ENCODE measurements around the gene TGM6. TPM values are rescaled to one million over a fixed set of nuclear protein-coding genes. Genes with fewer than 3 reads are reported as not detected.

Gene TGM6
- total and polyA plus RNA-seq, 12 donors, result not detected

GRCh38 chr20:2395136-2395535, 14.4 kb downstream of the TGM6 start:
- TF ChIP-seq, protein P1, sequence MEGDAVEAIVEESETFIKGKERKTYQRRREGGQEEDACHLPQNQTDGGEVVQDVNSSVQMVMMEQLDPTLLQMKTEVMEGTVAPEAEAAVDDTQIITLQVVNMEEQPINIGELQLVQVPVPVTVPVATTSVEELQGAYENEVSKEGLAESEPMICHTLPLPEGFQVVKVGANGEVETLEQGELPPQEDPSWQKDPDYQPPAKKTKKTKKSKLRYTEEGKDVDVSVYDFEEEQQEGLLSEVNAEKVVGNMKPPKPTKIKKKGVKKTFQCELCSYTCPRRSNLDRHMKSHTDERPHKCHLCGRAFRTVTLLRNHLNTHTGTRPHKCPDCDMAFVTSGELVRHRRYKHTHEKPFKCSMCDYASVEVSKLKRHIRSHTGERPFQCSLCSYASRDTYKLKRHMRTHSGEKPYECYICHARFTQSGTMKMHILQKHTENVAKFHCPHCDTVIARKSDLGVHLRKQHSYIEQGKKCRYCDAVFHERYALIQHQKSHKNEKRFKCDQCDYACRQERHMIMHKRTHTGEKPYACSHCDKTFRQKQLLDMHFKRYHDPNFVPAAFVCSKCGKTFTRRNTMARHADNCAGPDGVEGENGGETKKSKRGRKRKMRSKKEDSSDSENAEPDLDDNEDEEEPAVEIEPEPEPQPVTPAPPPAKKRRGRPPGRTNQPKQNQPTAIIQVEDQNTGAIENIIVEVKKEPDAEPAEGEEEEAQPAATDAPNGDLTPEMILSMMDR (IDR thresholded peaks at IDR 0.05), result no peak
- Histone ChIP-seq H3K4me3 (no peak overlapping the region), H3K27ac (no peak overlapping the region), H3K27me3 (peaks cover 0 to 16% (median 0%) of the 10 kb centered on the region in 7 donors), H3K36me3 (no peaks in the 10 kb centered on the region), H3K9me3 (peaks cover 0 to 4% (median 0%) of the 10 kb centered on the region in 11 donors), H3K4me1 (no peaks in the 10 kb centered on the region)
- no peak for DNase-seq
- 69 to 72% methylated on average over 9 of the region's 9 CpGs for WGBS, 2 donors
- ATAC-seq, result no peak
- intact Hi-C loops (cut with DNase I), result no loop called here

GRCh38 chr20:2396241-2396814, 15.6 kb downstream of the TGM6 start:
- intact Hi-C loops (cut with DNase I), result no loop called here
- Histone ChIP-seq H3K27me3 (peaks cover 0 to 23% (median 0%) of the 10 kb centered on the region in 7 donors), H3K4me3 (no peak overlapping the region), H3K36me3 (no peaks in the 10 kb centered on the region), H3K4me1 (no peaks in the 10 kb centered on the region), H3K27ac (no peak overlapping the region), H3K9me3 (peaks cover 0 to 4% (median 0%) of the 10 kb centered on the region in 11 donors)
- 74 to 80% methylated on average over 14 of the region's 14 CpGs for WGBS, 2 donors
- TF ChIP-seq, protein P1 (IDR thresholded peaks at IDR 0.05), result no peak
- ATAC-seq (no peak), DNase-seq (no peak)

DNA sequence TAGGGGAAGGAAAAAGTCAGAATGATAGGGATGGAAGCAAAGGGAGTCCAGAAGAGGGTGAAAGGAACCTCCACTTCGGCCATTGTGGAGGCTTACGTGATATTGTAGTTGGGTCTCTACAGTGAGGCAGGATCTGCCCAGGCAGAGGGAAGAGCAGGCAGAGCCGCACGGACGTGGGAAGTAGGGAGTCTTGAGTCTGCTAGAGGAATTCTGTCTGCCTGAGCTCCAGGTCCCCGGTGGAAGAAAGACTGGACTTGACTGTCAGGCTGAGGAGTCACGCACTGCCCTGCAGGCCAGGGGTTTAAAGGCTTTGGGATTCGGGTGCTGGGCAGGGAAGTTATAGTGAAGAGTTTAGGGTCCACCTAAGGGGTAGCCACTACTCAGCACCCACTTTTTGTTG, 16.4 kb downstream of the TGM6 start:
- no peaks in the 10 kb centered on the region for H3K4me1 ChIP-seq
- H3K27me3 ChIP-seq, result peaks cover 0 to 24% (median 0%) of the 10 kb centered on the region in 7 donors
- intact Hi-C loops (cut with DNase I), result no loop called here
- DNase-seq, result no peak
- no peak overlapping the region for H3K27ac ChIP-seq
- peaks cover 0 to 4% (median 0%) of the 10 kb centered on the region in 11 donors for H3K9me3 ChIP-seq
- no peak overlapping the region for H3K4me3 ChIP-seq
- 86 to 90% methylated on average over 8 of the region's 8 CpGs for WGBS, 2 donors
- no peak for ATAC-seq
- TF ChIP-seq, protein P1 (IDR thresholded peaks at IDR 0.05), result no peak
- H3K36me3 ChIP-seq, result no peaks in the 10 kb centered on the region

DNA sequence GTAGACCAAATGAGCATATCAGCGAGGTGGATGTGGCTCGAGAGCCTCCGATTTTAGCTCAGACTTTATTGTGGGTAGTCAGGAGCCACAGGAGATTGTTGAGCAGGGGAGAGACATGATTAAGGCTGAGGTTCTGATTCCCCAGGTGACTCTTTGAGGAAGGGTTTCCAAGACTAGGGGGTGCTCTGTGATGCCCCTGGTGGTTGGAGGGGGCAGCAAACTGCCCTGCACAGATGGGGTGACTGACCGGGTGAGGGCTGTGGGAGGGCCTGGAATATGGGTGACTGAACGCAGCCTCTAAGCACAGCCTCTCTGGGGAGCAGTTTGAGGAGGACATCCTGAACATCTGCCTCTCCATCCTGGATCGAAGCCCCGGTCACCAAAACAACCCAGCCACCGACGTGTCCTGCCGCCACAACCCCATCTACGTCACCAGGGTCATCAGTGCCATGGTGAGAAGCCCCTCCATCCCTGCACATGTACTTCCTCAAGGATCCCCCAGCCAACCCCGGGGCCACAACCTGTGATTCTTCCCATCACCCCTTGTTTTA, 17.0 kb downstream of the TGM6 start:
- TF ChIP-seq, protein P1 (IDR thresholded peaks at IDR 0.05), result no peak
- Histone ChIP-seq H3K9me3 (peaks cover 0 to 4% (median 0%) of the 10 kb centered on the region in 11 donors), H3K4me1 (no peaks in the 10 kb centered on the region), H3K27ac (no peak overlapping the region), H3K27me3 (peaks cover 0 to 24% (median 0%) of the 10 kb centered on the region in 7 donors), H3K4me3 (no peak overlapping the region), H3K36me3 (no peaks in the 10 kb centered on the region)
- ATAC-seq (no peak), DNase-seq (no peak)
- WGBS, 2 donors, result 90 to 91% methylated on average over 12 of the region's 12 CpGs
- intact Hi-C loops (cut with DNase I), result no loop called here

All from heart right ventricle (tissue), 16 donors.